HepG2 (cell line): ENCODE results near the gene ANO6.

Experiments
- CEBPZ ChIP-seq: IDR thresholded peaks from 2 replicates; pipeline ENCODE4 v1.6.1; 2012; ENCODE audit warnings: low read length, improper control_type of control experiment
- CREB1 ChIP-seq, 2 experiments: fragments of 450-650 bp in 1 of 2; IDR thresholded peaks; 2 replicates each; pipeline ENCODE4 v1.6.1; 2016 to 2017; ENCODE audit warnings: control low read depth in 1 of 2, mild to moderate bottlenecking in 1 of 2, missing compliant biosample characterization in 1 of 2, missing genetic modification characterization in 1 of 2
- CTCF ChIP-seq: sonication (generic); formaldehyde crosslinking; IDR thresholded peaks from 2 replicates; pipeline ENCODE4 v1.5.0; 2020; ENCODE audit warnings: mild to moderate bottlenecking, missing genetic modification reagents, moderate library complexity
- GABPA ChIP-seq, 2 experiments: IDR thresholded peaks; 2 replicates each; pipeline ENCODE4 v1.6.1; 2011 to 2016; ENCODE audit warnings: low read depth in 2 of 2, low read length in 1 of 2, missing biosample characterization in 1 of 2, missing genetic modification characterization in 1 of 2
- HDAC2 ChIP-seq: sonication (generic); formaldehyde crosslinking; IDR thresholded peaks from 2 replicates; pipeline ENCODE4 v1.4.0; 2020; ENCODE audit warnings: missing genetic modification reagents
- ZFY ChIP-seq: sonication (generic); formaldehyde crosslinking; IDR thresholded peaks from 2 replicates; pipeline ENCODE4 v1.4.0; 2020; ENCODE audit warnings: missing genetic modification reagents

GRCh38 chr12:45368841-45369489, 153.1 kb downstream of the ANO6 start:
- TF ChIP-seq GABPA (IDR thresholded peaks at IDR 0.05; ENCODE audit: low read depth, low read length) (no peak), GABPA (CRISPR knock-in tag; IDR thresholded peaks at IDR 0.05; ENCODE audit: low read depth) (no peak), CEBPZ (no peak), ZFY (CRISPR knock-in tag) (no peak), HDAC2 (CRISPR knock-in tag) (no peak), CREB1 (IDR thresholded peaks at IDR 0.05) (no peak), CREB1 (CRISPR knock-in tag; IDR thresholded peaks at IDR 0.05) (no peak), CTCF (CRISPR knock-in tag) (no peak)
